ENCODE data around the gene CD59. TPM values are rescaled to one million over a fixed set of nuclear protein-coding genes. Genes with fewer than 3 reads are reported as not detected.

CD59 gene
- total RNA-seq, 4 donors from 2014 or later = 309 to 520 (median 422) TPM

DNA sequence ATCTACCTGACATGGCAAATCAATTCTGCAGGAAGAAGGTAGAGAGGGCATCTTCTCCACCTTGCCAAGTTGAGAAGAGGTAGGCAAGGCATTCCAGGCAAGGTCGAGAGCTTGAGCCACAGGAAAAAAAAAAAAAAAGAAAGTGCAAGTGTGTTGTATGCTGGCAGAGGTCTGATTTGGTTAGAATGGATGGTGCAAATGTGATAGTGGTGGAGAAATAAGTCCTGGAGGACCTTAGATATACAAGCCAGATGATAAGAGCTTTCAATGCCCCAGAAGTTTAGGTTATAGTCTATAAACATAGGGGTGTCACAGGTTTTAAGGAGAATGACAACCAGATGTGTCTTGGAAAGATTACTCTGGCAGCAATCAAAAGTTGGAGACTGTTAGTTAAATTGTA lies 36.6 kb upstream of the CD59 start:
- Histone ChIP-seq H3K27ac (no peak overlapping the region), H3K27me3 (no peaks in the 10 kb centered on the region), H3K4me3 (peak overlapping the region; percentile 68), H3K36me3 (peaks cover 22% of the 10 kb centered on the region), H3K4me1 (peaks cover 36% of the 10 kb centered on the region), H3K9me3 (no peaks in the 10 kb centered on the region)
- WGBS = 52% methylated on average over 1 of the region's 1 CpG
- no peak for DNase-seq (ENCODE audit: low spot score in 2 of 2)
- no peak for TF ChIP-seq POLR2A (IDR thresholded peaks at IDR 0.05)
- TF ChIP-seq, protein P1, sequence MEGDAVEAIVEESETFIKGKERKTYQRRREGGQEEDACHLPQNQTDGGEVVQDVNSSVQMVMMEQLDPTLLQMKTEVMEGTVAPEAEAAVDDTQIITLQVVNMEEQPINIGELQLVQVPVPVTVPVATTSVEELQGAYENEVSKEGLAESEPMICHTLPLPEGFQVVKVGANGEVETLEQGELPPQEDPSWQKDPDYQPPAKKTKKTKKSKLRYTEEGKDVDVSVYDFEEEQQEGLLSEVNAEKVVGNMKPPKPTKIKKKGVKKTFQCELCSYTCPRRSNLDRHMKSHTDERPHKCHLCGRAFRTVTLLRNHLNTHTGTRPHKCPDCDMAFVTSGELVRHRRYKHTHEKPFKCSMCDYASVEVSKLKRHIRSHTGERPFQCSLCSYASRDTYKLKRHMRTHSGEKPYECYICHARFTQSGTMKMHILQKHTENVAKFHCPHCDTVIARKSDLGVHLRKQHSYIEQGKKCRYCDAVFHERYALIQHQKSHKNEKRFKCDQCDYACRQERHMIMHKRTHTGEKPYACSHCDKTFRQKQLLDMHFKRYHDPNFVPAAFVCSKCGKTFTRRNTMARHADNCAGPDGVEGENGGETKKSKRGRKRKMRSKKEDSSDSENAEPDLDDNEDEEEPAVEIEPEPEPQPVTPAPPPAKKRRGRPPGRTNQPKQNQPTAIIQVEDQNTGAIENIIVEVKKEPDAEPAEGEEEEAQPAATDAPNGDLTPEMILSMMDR (IDR thresholded peaks at IDR 0.05) = no peak
- TF ChIP-seq EP300 (IDR thresholded peaks at IDR 0.05) = no peak
- no peak for TF ChIP-seq POLR2AphosphoS5 (IDR thresholded peaks at IDR 0.05)

DNA sequence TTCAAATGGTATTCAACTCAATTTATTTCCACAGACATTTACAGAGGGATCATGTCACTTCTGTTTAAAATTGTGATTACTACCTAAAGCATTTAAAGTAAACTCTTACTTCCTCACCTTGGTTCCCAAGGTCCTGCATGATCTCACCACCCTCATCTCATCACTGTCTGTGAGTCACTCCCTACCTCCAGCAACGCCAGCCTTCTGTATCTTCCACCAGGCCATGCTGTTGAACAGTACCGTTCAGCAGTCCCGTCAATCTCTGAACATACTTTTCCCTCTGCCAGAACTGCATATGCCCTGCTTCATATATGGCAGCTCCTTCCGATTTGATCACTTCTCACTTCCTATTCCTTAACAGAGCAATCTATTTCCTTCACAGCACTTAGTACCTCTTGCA lies 36.1 kb upstream of the CD59 start:
- TF ChIP-seq POLR2AphosphoS5 (IDR thresholded peaks at IDR 0.05) (no peak), POLR2A (IDR thresholded peaks at IDR 0.05) (no peak), EP300 (IDR thresholded peaks at IDR 0.05) (no peak)
- TF ChIP-seq, protein P1 (IDR thresholded peaks at IDR 0.05) = no peak
- Histone ChIP-seq H3K27me3 (no peaks in the 10 kb centered on the region), H3K4me3 (no peak overlapping the region), H3K36me3 (peaks cover 28% of the 10 kb centered on the region), H3K4me1 (peaks cover 36% of the 10 kb centered on the region), H3K9me3 (no peaks in the 10 kb centered on the region), H3K27ac (no peak overlapping the region)
- DNase-seq (ENCODE audit: low spot score in 2 of 2) = no peak
- 57% methylated on average over 4 of the region's 4 CpGs for WGBS

DNA sequence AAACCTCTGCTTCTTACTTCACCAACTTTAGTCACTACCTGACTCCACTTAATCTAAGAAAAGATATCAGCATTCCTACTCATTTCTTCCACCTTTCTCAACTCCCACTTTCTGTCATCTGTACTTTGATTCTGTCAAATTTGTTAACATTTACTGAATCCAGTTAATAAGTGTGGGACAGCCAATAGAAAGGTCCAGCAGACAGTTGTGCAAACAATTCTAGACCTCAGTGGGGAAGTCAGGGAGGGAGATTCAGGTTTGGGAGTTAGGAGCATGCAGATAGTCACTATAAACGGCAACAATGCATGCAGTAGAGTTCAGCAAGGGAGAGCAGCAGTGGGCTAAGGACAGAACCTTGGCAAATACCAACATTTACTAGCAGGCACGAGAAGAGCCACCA lies 34.0 kb upstream of the CD59 start:
- 88% methylated on average over 2 of the region's 2 CpGs for WGBS
- DNase-seq (ENCODE audit: low spot score in 2 of 2) = no peak
- peaks cover 48% of the 10 kb centered on the region for H3K36me3 ChIP-seq
- H3K27ac ChIP-seq = no peak overlapping the region
- peaks cover 31% of the 10 kb centered on the region for H3K4me1 ChIP-seq
- H3K27me3 ChIP-seq = no peaks in the 10 kb centered on the region
- TF ChIP-seq, protein P1 (IDR thresholded peaks at IDR 0.05) = no peak
- TF ChIP-seq POLR2AphosphoS5 (IDR thresholded peaks at IDR 0.05) (no peak), EP300 (IDR thresholded peaks at IDR 0.05) (no peak), POLR2A (IDR thresholded peaks at IDR 0.05) (no peak)
- H3K9me3 ChIP-seq = no peaks in the 10 kb centered on the region
- no peak overlapping the region for H3K4me3 ChIP-seq

DNA sequence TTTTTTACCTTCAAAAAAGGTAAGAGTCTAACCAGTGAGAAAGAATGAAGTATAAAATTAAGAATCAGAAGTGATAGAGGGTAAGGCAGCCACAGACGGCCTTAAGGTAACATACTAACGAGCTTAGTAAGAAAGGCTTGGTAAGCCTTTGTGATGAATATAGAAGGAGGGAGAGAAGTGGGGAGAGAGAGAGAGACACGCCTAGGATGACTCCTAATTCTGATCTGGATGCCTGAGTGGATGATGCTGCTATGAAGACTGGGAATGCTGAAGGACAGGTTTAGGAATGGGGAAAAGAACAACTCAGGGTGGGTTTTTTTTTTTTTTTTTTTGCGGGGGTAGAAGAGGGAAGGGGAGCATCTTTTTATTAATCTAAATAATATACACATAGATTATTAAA lies 33.3 kb upstream of the CD59 start:
- no peak for DNase-seq (ENCODE audit: low spot score in 2 of 2)
- H3K9me3 ChIP-seq = no peaks in the 10 kb centered on the region
- no peak overlapping the region for H3K4me3 ChIP-seq
- TF ChIP-seq, protein P1 (IDR thresholded peaks at IDR 0.05) = no peak
- TF ChIP-seq EP300 (IDR thresholded peaks at IDR 0.05) = no peak
- TF ChIP-seq POLR2A (IDR thresholded peaks at IDR 0.05) = no peak
- TF ChIP-seq POLR2AphosphoS5 (IDR thresholded peaks at IDR 0.05) = no peak
- H3K27me3 ChIP-seq = no peaks in the 10 kb centered on the region
- WGBS = 68% methylated on average over 4 of the region's 4 CpGs
- peaks cover 55% of the 10 kb centered on the region for H3K36me3 ChIP-seq
- H3K27ac ChIP-seq = no peak overlapping the region
- peaks cover 25% of the 10 kb centered on the region for H3K4me1 ChIP-seq

DNA sequence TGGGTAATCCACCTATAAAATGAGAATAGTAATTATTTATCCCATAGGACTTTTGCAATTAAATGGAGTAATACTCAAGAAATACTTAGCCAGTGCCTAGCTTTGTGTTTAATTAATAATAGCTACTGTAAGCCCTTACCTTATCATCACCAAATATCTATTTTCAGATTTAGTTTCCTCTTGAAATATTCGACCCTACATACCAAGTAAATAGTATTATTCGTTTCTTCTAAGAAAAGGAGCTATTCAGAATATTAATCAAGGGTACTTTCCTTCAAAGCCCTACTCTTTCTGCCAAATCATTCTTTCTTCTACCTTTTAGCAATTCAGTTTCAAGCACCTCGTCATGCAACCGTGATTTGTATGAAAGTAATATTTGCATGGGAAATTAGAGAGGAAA lies 31.4 kb upstream of the CD59 start:
- no peak for DNase-seq (ENCODE audit: low spot score in 2 of 2)
- peaks cover 12% of the 10 kb centered on the region for H3K4me1 ChIP-seq
- no peak overlapping the region for H3K27ac ChIP-seq
- WGBS = 91% methylated on average over 4 of the region's 4 CpGs
- no peaks in the 10 kb centered on the region for H3K27me3 ChIP-seq
- H3K4me3 ChIP-seq = no peak overlapping the region
- peaks cover 74% of the 10 kb centered on the region for H3K36me3 ChIP-seq
- TF ChIP-seq POLR2AphosphoS5 (IDR thresholded peaks at IDR 0.05) (no peak), POLR2A (IDR thresholded peaks at IDR 0.05) (no peak), EP300 (IDR thresholded peaks at IDR 0.05) (no peak)
- TF ChIP-seq, protein P1 (IDR thresholded peaks at IDR 0.05) = no peak
- H3K9me3 ChIP-seq = no peaks in the 10 kb centered on the region

Data from suprapubic skin (tissue), 4 donors.